Duodenal mucosa (tissue), 2 donors: Measurements from ENCODE around the gene KITLG.
"Not testable (repeated sequence)": the region's sequence is repeated elsewhere in the genome, so short reads cannot be mapped to it uniquely, and the experiment has no call there.

Experiments
- H3K27ac ChIP-seq: one replicate; pipeline ENCODE4 v1.7.0; 2013; ENCODE audit warnings: low read depth, low read length
- H3K27me3 ChIP-seq, 2 donors: one replicate each; pipeline ENCODE4 v1.7.0; 2013; ENCODE audit warnings: low read length in 2 of 2, control low read depth in 1 of 2; ENCODE audit not compliant: insufficient read depth in 2 of 2, control insufficient read depth in 1 of 2
- H3K36me3 ChIP-seq, 2 donors: one replicate each; pipeline ENCODE4 v1.7.0; 2013; ENCODE audit warnings: low read length in 2 of 2, control low read depth in 1 of 2; ENCODE audit not compliant: insufficient read depth in 2 of 2, control insufficient read depth in 1 of 2
- H3K4me1 ChIP-seq, 2 donors: one replicate each; pipeline ENCODE4 v1.7.0; 2013; ENCODE audit warnings: low read length in 2 of 2, control low read depth in 1 of 2; ENCODE audit not compliant: insufficient read depth in 2 of 2, control insufficient read depth in 1 of 2
- H3K4me3 ChIP-seq, 2 donors: one replicate each; pipeline ENCODE4 v1.7.0; 2013; ENCODE audit warnings: low read length in 2 of 2, low read depth in 1 of 2
- H3K9ac ChIP-seq, 2 donors: one replicate each; pipeline ENCODE4 v1.7.0; 2013; ENCODE audit warnings: low read length in 2 of 2, low read depth in 1 of 2
- H3K9me3 ChIP-seq, 2 donors: one replicate each; pipeline ENCODE4 v1.7.0; 2013; ENCODE audit warnings: low read length in 2 of 2, control low read depth in 1 of 2; ENCODE audit not compliant: control insufficient read depth in 1 of 2

The KITLG gene

DNA sequence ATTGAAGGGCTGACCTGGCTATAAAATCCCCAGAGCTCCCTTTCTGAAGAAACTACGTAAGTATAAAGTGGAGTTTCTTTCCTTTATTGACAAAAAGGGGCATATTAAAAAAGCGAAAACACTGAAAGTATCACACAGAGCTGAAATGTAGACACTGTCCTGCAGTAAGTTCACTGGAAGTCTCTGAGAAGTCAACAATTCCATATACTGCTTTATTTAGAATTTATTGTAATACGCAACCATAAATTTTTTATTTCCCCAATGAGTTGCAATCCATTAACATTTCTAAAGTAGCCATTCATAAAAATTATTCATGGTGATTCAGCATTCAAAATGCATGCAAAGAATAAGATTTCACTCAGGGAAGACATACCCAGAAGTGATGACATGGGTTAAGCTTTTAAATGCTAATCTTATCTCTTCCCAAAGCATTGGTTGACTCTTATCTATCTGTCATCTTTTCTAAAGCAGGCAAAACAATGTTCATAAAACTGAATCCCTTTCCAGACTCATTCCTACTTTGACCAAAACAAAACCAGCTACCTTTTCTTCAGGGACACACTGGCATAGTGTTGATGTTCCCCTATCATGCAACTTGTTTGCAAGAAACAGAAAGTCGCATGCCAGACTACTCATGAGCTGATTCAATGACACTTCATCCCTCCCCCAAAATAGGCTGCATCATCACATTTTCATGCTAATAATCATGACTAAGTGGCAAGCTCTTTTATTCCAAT is 17.3 kb downstream of the KITLG start:
- no peaks in the 10 kb centered on the region for H3K27me3 ChIP-seq
- H3K9me3 ChIP-seq = no peaks in the 10 kb centered on the region
- H3K27ac ChIP-seq = no peak overlapping the region
- H3K4me1 ChIP-seq = peaks cover 17 to 38% of the 10 kb centered on the region in 2 donors
- no peak overlapping the region for H3K4me3 ChIP-seq
- no peaks in the 10 kb centered on the region for H3K36me3 ChIP-seq
- H3K9ac ChIP-seq = no peak overlapping the region

DNA sequence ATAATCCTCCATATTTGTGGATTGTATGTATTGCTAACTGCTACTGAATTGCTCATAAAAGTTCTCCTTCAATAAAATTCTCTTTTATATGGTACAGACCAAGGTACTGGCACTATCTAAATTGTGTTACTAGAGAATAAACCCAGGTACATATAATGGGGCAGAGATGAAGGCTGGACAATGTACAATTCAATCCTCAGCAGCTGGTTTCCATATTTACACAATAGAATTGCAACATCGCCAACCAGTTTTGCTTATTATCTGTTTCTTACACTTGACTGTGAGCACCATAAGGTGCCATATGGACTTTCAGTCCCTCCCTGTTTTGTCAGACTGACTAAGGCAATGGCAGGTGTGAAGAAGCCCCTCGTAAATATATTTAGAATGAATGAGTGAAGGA is 18.1 kb downstream of the KITLG start:
- no peaks in the 10 kb centered on the region for H3K27me3 ChIP-seq
- H3K4me3 ChIP-seq = no peak overlapping the region
- no peak overlapping the region for H3K9ac ChIP-seq
- H3K9me3 ChIP-seq = no peaks in the 10 kb centered on the region
- no peak overlapping the region for H3K27ac ChIP-seq
- no peaks in the 10 kb centered on the region for H3K36me3 ChIP-seq
- peaks cover 16 to 32% of the 10 kb centered on the region in 2 donors for H3K4me1 ChIP-seq

DNA sequence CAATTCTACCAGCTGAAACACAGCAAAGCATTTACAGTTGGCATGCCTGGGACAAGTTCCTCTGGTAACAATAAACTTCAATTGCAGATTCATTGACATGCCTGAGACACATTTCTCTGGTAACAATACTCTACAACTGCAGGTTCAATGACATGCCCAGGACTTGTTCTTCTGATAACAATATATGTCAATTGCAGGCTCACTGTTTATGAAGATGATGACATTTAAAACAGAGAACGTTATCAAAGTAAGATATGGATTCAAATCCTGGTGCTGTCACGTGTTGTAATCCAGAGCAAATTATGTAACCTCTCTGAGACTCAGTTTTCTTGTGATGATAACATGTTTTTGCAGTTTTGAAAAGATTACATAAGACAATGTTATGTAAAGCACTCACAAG is 20.5 kb downstream of the KITLG start:
- Histone ChIP-seq H3K27me3 (no peaks in the 10 kb centered on the region), H3K36me3 (no peaks in the 10 kb centered on the region), H3K9me3 (no peaks in the 10 kb centered on the region), H3K27ac (no peak overlapping the region), H3K4me1 (peaks cover 6 to 23% of the 10 kb centered on the region in 2 donors), H3K4me3 (no peak overlapping the region), H3K9ac (no peak overlapping the region)

DNA sequence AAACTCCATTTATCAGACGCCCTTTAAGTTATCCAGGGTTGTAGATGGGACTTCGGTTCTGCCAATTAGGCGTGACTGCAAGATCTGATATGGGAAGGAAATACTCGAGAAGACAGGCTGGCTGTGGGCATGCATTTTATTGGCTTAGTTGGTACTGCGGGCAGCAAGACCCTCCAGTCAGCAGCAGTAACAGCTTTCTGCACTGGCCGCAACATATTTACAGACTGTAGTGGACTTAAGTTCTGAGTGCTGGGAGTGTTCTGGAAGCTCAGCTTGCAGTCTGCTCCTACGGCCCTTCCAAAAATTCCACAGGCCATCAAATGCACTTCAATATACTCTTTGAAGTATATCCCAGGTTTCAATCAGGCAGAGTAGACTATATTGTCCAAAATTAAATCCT is 21.1 kb downstream of the KITLG start:
- no peaks in the 10 kb centered on the region for H3K27me3 ChIP-seq
- no peak overlapping the region for H3K27ac ChIP-seq
- H3K36me3 ChIP-seq = no peaks in the 10 kb centered on the region
- H3K9me3 ChIP-seq = no peaks in the 10 kb centered on the region
- no peak overlapping the region for H3K4me3 ChIP-seq
- peaks cover 9 to 29% of the 10 kb centered on the region in 2 donors for H3K4me1 ChIP-seq
- no peak overlapping the region for H3K9ac ChIP-seq

DNA sequence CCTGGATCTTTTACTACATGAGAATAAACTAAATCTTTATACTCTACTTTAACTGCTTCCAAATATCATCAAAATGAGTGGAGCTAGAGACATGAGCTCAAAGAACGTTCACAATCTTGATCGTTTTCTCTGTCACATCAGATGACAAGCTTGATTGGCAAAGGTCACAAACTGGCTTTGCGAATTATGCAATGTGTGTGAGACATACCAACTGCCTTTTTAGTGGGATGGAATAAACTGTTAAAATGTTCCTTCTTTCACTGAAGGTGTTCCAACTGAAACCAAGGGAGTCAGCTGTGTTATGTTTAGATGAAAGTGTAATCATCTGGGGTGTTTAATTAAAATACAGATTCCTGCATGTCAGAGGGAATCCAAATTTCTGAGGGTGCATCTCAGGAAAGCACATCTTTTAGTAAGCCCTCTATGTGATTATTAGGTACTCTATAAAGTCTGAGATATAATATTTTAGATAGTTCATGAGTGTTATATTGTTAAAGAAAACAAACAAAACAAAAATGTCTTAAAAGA is 21.9 kb downstream of the KITLG start:
- Histone ChIP-seq H3K9ac (no peak overlapping the region), H3K9me3 (no peaks in the 10 kb centered on the region), H3K4me1 (peaks cover 16 to 36% of the 10 kb centered on the region in 2 donors), H3K27ac (no peak overlapping the region), H3K4me3 (no peak overlapping the region), H3K27me3 (no peaks in the 10 kb centered on the region), H3K36me3 (no peaks in the 10 kb centered on the region)

DNA sequence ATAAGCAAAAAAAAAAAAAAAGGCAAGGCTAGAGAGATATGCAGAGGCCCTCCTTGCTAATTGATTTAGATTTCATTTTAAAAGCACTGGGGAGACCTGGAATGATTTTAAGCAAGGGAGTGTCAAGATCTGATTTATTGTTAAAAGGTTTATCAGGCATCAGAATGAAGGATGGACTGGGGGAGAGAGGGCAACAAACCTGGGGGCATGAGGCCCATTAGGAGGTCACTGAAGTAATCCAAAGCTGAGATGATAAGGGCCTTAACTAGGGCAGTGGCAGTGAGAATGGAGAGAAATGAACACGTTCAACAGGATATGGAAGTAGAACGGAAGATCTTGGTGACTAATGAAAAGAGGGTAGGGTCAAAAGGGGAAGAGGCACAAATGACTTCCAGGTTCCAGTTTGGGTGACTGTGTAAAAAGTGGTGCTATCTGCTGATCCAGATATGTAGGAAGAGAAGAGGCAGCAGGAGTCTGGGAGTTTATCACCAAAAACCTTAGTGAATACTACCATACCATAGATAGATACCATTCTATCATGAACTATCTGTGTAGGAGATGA is 24.0 kb downstream of the KITLG start:
- H3K4me3 ChIP-seq = no peak overlapping the region
- H3K27ac ChIP-seq = no peak overlapping the region
- peaks cover 16 to 37% of the 10 kb centered on the region in 2 donors for H3K4me1 ChIP-seq
- H3K36me3 ChIP-seq = no peaks in the 10 kb centered on the region
- no peaks in the 10 kb centered on the region for H3K27me3 ChIP-seq
- no peaks in the 10 kb centered on the region for H3K9me3 ChIP-seq
- no peak overlapping the region for H3K9ac ChIP-seq

DNA sequence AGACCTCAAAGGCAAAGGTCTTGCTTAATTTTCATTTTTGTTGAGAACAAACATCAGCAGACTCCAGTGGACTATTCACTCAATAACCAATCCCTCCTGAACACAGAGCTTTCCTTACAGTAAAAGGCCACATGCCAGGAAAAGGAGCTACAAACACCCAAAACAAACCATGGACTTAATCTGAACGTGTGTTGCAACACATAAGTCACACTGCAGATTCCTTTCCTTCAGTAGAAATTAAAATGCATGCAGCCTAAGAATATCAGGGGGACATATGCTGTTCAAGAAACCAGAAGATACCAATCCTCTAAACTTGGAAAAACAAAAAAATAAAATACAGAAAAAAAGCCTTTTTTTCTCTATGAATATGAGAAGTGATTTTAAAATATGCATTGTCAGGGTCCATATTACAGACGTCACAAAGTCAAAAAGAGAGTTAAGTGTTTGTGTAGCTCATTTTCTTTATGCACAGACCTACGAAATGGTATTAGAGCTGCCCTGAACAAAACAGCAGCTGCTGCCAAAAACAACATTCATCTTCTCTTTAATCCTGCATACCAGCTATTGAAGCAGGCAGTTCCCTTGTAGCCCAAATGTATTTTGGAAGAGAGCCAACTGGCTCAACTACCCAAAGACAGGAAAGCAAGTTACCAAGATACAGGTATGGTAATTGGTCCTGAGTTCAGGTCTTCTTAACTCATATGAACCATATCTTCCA is 26.2 kb downstream of the KITLG start:
- no peaks in the 10 kb centered on the region for H3K27me3 ChIP-seq
- no peaks in the 10 kb centered on the region for H3K36me3 ChIP-seq
- H3K9ac ChIP-seq = no peak overlapping the region
- H3K9me3 ChIP-seq = no peaks in the 10 kb centered on the region
- no peak overlapping the region for H3K4me3 ChIP-seq
- H3K4me1 ChIP-seq = peaks cover 13 to 32% of the 10 kb centered on the region in 2 donors
- no peak overlapping the region for H3K27ac ChIP-seq

DNA sequence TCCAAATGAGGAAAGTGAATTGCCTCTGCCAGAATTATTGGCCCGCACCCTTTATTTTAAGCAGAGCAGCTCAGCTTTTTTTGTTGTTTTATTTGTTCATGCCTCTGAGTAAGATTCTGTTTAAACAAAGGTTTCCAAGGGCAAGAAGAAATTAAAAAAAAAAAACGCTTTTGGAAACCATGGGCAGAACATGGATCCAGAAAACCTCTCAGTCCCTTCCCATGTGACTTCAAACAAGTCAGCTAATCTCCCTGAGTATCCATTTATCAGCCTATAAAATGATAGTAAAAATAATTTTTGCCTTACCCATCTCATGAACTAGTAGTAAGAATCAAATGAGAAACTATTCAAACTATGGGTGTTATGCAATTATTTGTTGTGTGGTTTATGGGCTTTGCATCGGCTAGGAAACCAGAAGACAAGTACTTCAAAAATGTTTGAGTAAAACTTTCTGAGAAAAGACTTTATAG is 27.6 kb downstream of the KITLG start:
- Histone ChIP-seq H3K36me3 (no peaks in the 10 kb centered on the region), H3K27me3 (no peaks in the 10 kb centered on the region), H3K4me1 (peaks cover 10 to 29% of the 10 kb centered on the region in 2 donors), H3K9ac (no peak overlapping the region), H3K9me3 (no peaks in the 10 kb centered on the region), H3K4me3 (no peak overlapping the region), H3K27ac (no peak overlapping the region)

DNA sequence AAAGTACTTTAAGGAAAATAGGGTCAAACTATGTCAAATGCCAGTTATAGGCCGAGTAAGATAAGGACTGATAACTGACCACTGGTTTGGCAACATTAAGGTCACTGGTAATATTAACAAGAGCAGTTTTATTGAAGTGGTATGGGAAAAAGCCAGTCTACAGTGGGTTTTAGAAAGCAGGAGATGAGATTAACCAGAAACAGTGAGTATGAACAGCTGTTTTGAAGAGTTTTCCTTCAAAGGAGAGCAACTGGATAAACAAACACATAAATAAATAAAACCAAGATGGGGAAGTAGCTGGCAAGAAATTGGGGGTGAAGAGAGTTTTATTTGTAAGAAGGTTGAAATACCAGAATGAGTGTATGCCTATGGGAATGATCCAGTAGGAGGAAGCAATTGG is 30.3 kb downstream of the KITLG start:
- H3K9ac ChIP-seq = no peak overlapping the region
- H3K27me3 ChIP-seq = no peaks in the 10 kb centered on the region
- H3K27ac ChIP-seq = no peak overlapping the region
- peaks cover 0 to 5% of the 10 kb centered on the region in 2 donors for H3K36me3 ChIP-seq
- no peak overlapping the region for H3K4me3 ChIP-seq
- no peaks in the 10 kb centered on the region for H3K9me3 ChIP-seq
- H3K4me1 ChIP-seq = peaks cover 10 to 24% of the 10 kb centered on the region in 2 donors

DNA sequence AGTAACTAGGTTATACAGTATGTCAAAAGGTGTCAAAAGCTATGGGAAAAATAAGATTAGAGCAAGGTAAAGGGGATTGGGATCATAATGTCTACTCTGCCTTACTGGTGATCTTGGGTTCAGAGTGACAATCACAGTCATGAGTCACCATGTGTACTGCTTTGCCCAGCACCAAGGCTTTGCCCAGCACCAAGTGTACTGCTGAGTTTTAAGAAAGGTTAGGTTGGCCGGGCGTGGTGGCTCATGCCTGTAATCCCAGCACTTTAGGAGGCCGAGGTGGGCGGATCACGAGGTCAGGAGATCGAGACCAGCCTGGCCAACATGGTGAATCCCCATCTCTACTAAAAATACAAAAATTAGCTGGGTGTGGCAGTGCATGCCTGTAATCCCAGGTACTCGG is 32.3 kb downstream of the KITLG start:
- not testable (repeated sequence) for H3K27me3 ChIP-seq, H3K9ac ChIP-seq, H3K27ac ChIP-seq, H3K9me3 ChIP-seq, H3K4me3 ChIP-seq, H3K4me1 ChIP-seq, H3K36me3 ChIP-seq
